Stimulated activated CD4-positive, alpha-beta T cell treated with anti-CD3 and anti-CD28 coated beads, Interleukin-1b, Interleukin-23, amount 100 ng/mL, for 48 hours (primary cell): ENCODE measurements around the gene TMEM74B.

Experiments used
- DNase-seq: peaks from one replicate; pipeline ENCODE4 v3.0.0-alpha.2; 2020

TMEM74B gene

DNA sequence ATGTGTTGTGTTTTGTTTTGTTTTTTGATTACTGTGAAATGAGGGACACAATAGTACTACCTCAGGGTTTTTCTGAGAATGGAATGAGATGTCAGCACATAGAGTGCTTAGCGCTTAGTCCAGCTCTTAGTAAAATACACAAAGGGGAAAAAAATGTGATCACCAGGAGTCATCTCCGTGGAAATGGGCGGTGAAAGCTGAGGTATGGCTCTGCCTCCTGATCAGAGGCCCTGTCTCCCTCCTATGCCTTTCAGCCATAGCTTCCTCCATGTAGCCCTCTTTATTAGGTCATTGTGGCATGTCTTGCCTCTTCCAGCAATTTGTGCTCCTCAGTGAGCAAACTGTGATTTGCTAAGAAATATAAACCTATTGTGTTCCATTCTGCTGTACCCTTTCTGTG is 53.4 kb downstream of the TMEM74B start:
- no peak for DNase-seq

- DNase-seq, result no peak
These were observed 53.9 kb downstream of the TMEM74B start for GRCh38 chr20:1130847-1131246.
